HEK293 (cell line): ENCODE data around the gene SHC4.

ENCODE experiments used
- CTCF ChIA-PET: fragments of 350-600 bp; formaldehyde crosslinking; extraction: SDS; loops from one replicate; lab custom pipeline; 2021; ENCODE audit warnings: antibody characterized with exemption; lab: Yijun Ruan, JAX
- POLR2A ChIA-PET: fragments of 300-600 bp; formaldehyde crosslinking; extraction: SDS; loops from one replicate; lab custom pipeline; 2020; ENCODE audit warnings: antibody characterized with exemption, inconsistent platforms; lab: Yijun Ruan, JAX
- H3K27ac ChIP-seq: fragments of 200-500 bp; sonication (Bioruptor generic); 2 replicates; pipeline ENCODE4 v1.5.1; 2014; ENCODE audit warnings: low read depth, low read length, control low read depth, inconsistent platforms; ENCODE audit errors: extremely low read depth
- H3K36me3 ChIP-seq, 2 experiments: fragments of 200-500 bp in 1 of 2; sonication (Bioruptor generic) in 1 of 2; 1 replicate in 1 of 2; 2 replicates in 1 of 2; pipeline ENCODE4 v1.5.1; 2014 to 2017; ENCODE audit warnings: inconsistent platforms in 2 of 2, low read length in 2 of 2; ENCODE audit not compliant: control insufficient read depth in 2 of 2, insufficient read depth in 1 of 2
- H3K4me1 ChIP-seq: fragments of 200-500 bp; sonication (Bioruptor generic); 2 replicates; pipeline ENCODE4 v1.5.1; 2014; ENCODE audit warnings: mild to moderate bottlenecking, low read length, inconsistent platforms; ENCODE audit not compliant: control insufficient read depth, insufficient read depth
- H3K4me3 ChIP-seq: 2 replicates; pipeline ENCODE4 v1.5.1; 2011; ENCODE audit warnings: low read depth, mild to moderate bottlenecking, control low read depth, low read length, moderate library complexity
- H3K9me3 ChIP-seq: fragments of 200-500 bp; sonication (Bioruptor generic); 2 replicates; pipeline ENCODE4 v1.5.1; 2014; ENCODE audit warnings: low read depth, low read length, inconsistent platforms; ENCODE audit not compliant: control insufficient read depth, insufficient read depth
- GLI2 ChIP-seq: fragments of 450-650 bp; formaldehyde crosslinking; IDR thresholded peaks from 2 replicates; pipeline ENCODE4; 2017; ENCODE audit warnings: missing biosample characterization, missing genetic modification characterization, low read depth, borderline replicate concordance
- HOXA7 ChIP-seq: sonication (generic); formaldehyde crosslinking; IDR thresholded peaks from 2 replicates; pipeline ENCODE4 v1.8.1; 2022; ENCODE audit warnings: missing genetic modification reagents, borderline replicate concordance
- MZF1 ChIP-seq: fragments of 450-650 bp; formaldehyde crosslinking; IDR thresholded peaks from 2 replicates; pipeline ENCODE4 v1.5.1; 2017; ENCODE audit warnings: missing biosample characterization, missing genetic modification characterization, borderline replicate concordance
- PRDM6 ChIP-seq: fragments of 450-650 bp; formaldehyde crosslinking; IDR thresholded peaks from 2 replicates; pipeline ENCODE4 v1.5.1; 2017; ENCODE audit warnings: missing biosample characterization, missing genetic modification characterization
- TRIM28 ChIP-seq: IDR thresholded peaks from 2 replicates; pipeline ENCODE4 v1.6.1; 2011; ENCODE audit warnings: low read length, control low read depth, borderline replicate concordance
- YY1 ChIP-seq: fragments of 450-650 bp; formaldehyde crosslinking; IDR thresholded peaks from 2 replicates; pipeline ENCODE4 v1.5.1; 2018; ENCODE audit warnings: missing biosample characterization, missing genetic modification characterization
- ZBTB48 ChIP-seq: fragments of 450-650 bp; formaldehyde crosslinking; IDR thresholded peaks from 2 replicates; pipeline ENCODE4 v1.5.1; 2016; ENCODE audit warnings: missing biosample characterization, missing genetic modification characterization
- ZBTB7A ChIP-seq: fragments of 450-650 bp; formaldehyde crosslinking; IDR thresholded peaks from 2 replicates; pipeline ENCODE4 v1.5.1; 2016; ENCODE audit warnings: low read depth, missing biosample characterization, missing genetic modification characterization
- ZFP3 ChIP-seq: fragments of 450-650 bp; formaldehyde crosslinking; IDR thresholded peaks from 2 replicates; pipeline ENCODE4 v1.5.1; 2016; ENCODE audit warnings: low read depth, missing biosample characterization, missing genetic modification characterization
- ZIC2 ChIP-seq: fragments of 450-650 bp; formaldehyde crosslinking; IDR thresholded peaks from 2 replicates; pipeline ENCODE4 v1.5.1; 2016; ENCODE audit warnings: missing biosample characterization, missing genetic modification characterization
- ZNF140 ChIP-seq: fragments of 450-650 bp; formaldehyde crosslinking; IDR thresholded peaks from 2 replicates; pipeline ENCODE4 v1.5.1; 2016; ENCODE audit warnings: missing biosample characterization, missing genetic modification characterization
- ZNF157 ChIP-seq: fragments of 450-650 bp; formaldehyde crosslinking; IDR thresholded peaks from 2 replicates; pipeline ENCODE4 v1.5.1; 2016; ENCODE audit warnings: missing biosample characterization, missing genetic modification characterization
- ZNF426 ChIP-seq: fragments of 450-650 bp; formaldehyde crosslinking; IDR thresholded peaks from 2 replicates; pipeline ENCODE4 v1.5.1; 2017; ENCODE audit warnings: missing biosample characterization, missing genetic modification characterization, mild to moderate bottlenecking, inconsistent platforms, moderate library complexity
- ZNF473 ChIP-seq: fragments of 450-650 bp; formaldehyde crosslinking; IDR thresholded peaks from 2 replicates; pipeline ENCODE4 v1.5.1; 2017; ENCODE audit warnings: missing biosample characterization, missing genetic modification characterization
- ZNF488 ChIP-seq: fragments of 450-650 bp; formaldehyde crosslinking; IDR thresholded peaks from 2 replicates; pipeline ENCODE4 v1.5.1; 2016; ENCODE audit warnings: missing biosample characterization, missing genetic modification characterization
- ZNF549 ChIP-seq: fragments of 450-650 bp; IDR thresholded peaks from 2 replicates; pipeline ENCODE4 v1.5.1; 2018; ENCODE audit warnings: missing biosample characterization, missing genetic modification characterization, mild to moderate bottlenecking, inconsistent platforms, moderate library complexity
- ZNF560 ChIP-seq: fragments of 450-650 bp; formaldehyde crosslinking; IDR thresholded peaks from 2 replicates; pipeline ENCODE4 v1.5.1; 2017; ENCODE audit warnings: missing biosample characterization, missing genetic modification characterization, borderline replicate concordance
- ZNF596 ChIP-seq: fragments of 450-650 bp; IDR thresholded peaks from 2 replicates; pipeline ENCODE4 v1.5.0; 2018; ENCODE audit warnings: missing biosample characterization, mild to moderate bottlenecking, missing genetic modification characterization, moderate library complexity
- ZNF610 ChIP-seq: fragments of 450-650 bp; formaldehyde crosslinking; IDR thresholded peaks from 2 replicates; pipeline ENCODE4 v1.5.1; 2016; ENCODE audit warnings: missing biosample characterization, missing genetic modification characterization, borderline replicate concordance
- ZNF658 ChIP-seq: fragments of 450-650 bp; formaldehyde crosslinking; IDR thresholded peaks from 2 replicates; pipeline ENCODE4; 2016; ENCODE audit warnings: missing biosample characterization, missing genetic modification characterization
- ZNF768 ChIP-seq: fragments of 450-650 bp; formaldehyde crosslinking; IDR thresholded peaks from 2 replicates; pipeline ENCODE4 v1.5.1; 2018; ENCODE audit warnings: missing biosample characterization, mild to moderate bottlenecking, missing genetic modification characterization
- ZNF777 ChIP-seq: fragments of 450-650 bp; formaldehyde crosslinking; IDR thresholded peaks from 2 replicates; pipeline ENCODE4 v1.5.1; 2017; ENCODE audit warnings: missing biosample characterization, missing genetic modification characterization, borderline replicate concordance
- ZNF843 ChIP-seq: fragments of 450-650 bp; formaldehyde crosslinking; IDR thresholded peaks from 2 replicates; pipeline ENCODE4 v1.5.1; 2016; ENCODE audit warnings: missing biosample characterization, missing genetic modification characterization
- ZSCAN30 ChIP-seq: fragments of 450-650 bp; IDR thresholded peaks from 2 replicates; pipeline ENCODE4 v1.5.1; 2018; ENCODE audit warnings: missing biosample characterization, mild to moderate bottlenecking, missing genetic modification characterization, moderate library complexity
- TF ChIP-seq, protein P1 (sequence below): fragments of 450-650 bp; formaldehyde crosslinking; IDR thresholded peaks from 2 replicates; pipeline ENCODE4 v1.5.1; 2016; ENCODE audit warnings: missing biosample characterization, missing genetic modification characterization
- TF ChIP-seq, protein P2 (sequence below): fragments of 450-650 bp; formaldehyde crosslinking; IDR thresholded peaks from 2 replicates; pipeline ENCODE4 v1.5.1; 2016; ENCODE audit warnings: missing biosample characterization, missing genetic modification characterization
- TF ChIP-seq, protein P3 (sequence below): IDR thresholded peaks from 2 replicates; pipeline ENCODE4 v1.6.1; 2011; ENCODE audit warnings: mild to moderate bottlenecking, low read depth, low read length, borderline replicate concordance
- TF ChIP-seq, protein P4 (sequence below): fragments of 450-650 bp; IDR thresholded peaks from 2 replicates; pipeline ENCODE4 v1.5.1; 2018; ENCODE audit warnings: missing biosample characterization, missing genetic modification characterization

The SHC4 gene

DNA sequence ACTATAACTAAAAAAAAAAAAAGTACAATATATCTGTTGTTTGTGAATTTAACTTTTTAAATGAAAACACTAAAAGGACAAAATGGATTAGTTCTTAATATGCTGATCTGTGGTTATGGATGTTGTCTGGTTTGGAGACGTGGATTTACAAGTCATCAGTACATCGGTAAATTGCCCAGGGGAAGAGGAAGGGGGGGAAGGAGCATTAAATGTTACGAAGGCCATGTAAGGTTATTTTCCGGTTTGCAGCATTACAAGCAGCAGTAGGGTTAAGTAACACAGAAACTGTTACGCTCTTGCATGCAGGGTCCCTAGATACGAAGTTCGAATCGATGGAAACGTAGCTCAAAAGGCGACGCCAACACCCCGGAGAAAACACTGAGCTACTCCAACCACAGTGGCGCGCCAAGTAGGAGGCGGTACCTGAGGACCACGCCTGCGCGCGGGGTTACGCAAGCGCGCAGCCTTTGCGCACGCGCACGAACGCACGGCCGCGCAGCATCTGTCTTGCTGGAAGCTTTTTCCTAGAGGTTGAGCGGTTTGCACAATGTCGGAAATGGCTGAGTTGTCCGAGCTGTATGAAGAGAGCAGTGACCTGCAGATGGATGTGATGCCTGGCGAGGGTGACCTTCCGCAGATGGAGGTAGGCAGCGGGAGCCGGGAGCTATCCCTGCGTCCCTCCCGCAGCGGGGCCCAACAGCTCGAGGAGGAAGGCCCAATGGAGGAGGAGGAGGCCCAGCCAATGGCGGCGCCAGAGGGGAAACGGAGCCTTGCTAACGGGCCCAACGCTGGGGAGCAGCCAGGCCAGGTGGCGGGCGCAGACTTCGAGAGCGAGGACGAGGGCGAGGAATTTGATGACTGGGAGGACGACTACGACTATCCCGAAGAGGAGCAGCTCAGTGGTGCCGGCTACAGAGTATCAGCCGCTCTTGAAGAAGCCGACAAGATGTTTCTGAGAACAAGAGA is 85.8 kb downstream of the SHC4 start, which contains the start of gene EID1:
Gene EID1 (plus strand): TSS at position 505 of the 966 bp plus-strand sequence. CDS start 43 bp downstream, at position 548.
- Histone ChIP-seq H3K36me3 (no peaks in the 10 kb centered on the region), H3K9me3 (no peaks in the 10 kb centered on the region), H3K27ac (peak within 1 kb of the TSS; percentile 62), H3K4me3 (peak within 1 kb of the TSS; percentile 95), H3K4me1 (no peaks in the 10 kb centered on the region)
- ChIA-PET CTCF (interaction anchor here (0.6 to 1.7 kb wide), 6 partner anchors 16 to 274 kb away, joined by 3 to 9 read pairs (median 4); partner anchors contain the start of gene SHC4), POLR2A (interaction anchor here (0.8 to 1.7 kb wide), 12 partner anchors 10 to 292 kb away, joined by 3 to 13 read pairs (median 4); partner anchors contain the start of genes CEP152, COPS2, GALK2 and SECISBP2L)
- TF ChIP-seq, protein P1, sequence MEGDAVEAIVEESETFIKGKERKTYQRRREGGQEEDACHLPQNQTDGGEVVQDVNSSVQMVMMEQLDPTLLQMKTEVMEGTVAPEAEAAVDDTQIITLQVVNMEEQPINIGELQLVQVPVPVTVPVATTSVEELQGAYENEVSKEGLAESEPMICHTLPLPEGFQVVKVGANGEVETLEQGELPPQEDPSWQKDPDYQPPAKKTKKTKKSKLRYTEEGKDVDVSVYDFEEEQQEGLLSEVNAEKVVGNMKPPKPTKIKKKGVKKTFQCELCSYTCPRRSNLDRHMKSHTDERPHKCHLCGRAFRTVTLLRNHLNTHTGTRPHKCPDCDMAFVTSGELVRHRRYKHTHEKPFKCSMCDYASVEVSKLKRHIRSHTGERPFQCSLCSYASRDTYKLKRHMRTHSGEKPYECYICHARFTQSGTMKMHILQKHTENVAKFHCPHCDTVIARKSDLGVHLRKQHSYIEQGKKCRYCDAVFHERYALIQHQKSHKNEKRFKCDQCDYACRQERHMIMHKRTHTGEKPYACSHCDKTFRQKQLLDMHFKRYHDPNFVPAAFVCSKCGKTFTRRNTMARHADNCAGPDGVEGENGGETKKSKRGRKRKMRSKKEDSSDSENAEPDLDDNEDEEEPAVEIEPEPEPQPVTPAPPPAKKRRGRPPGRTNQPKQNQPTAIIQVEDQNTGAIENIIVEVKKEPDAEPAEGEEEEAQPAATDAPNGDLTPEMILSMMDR = peak; percentile 64; the same call in 1 of the 2 replicates
- TF ChIP-seq ZBTB7A = no peak
- 0 out of 2 replicates have a peak, but pooled peaks have one; percentile 10 for TF ChIP-seq ZSCAN30 (tag by site-specific recombination)
- TF ChIP-seq ZNF596 (tag by site-specific recombination) = no peak
- TF ChIP-seq, protein P2, sequence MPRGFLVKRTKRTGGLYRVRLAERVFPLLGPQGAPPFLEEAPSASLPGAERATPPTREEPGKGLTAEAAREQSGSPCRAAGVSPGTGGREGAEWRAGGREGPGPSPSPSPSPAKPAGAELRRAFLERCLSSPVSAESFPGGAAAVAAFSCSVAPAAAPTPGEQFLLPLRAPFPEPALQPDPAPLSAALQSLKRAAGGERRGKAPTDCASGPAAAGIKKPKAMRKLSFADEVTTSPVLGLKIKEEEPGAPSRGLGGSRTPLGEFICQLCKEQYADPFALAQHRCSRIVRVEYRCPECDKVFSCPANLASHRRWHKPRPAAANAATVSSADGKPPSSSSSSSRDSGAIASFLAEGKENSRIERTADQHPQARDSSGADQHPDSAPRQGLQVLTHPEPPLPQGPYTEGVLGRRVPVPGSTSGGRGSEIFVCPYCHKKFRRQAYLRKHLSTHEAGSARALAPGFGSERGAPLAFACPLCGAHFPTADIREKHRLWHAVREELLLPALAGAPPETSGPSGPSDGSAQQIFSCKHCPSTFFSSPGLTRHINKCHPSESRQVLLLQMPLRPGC (tag by site-specific recombination) = no peak
- no peak for TF ChIP-seq ZNF549 (tag by site-specific recombination)
- no peak for TF ChIP-seq PRDM6 (tag by site-specific recombination)
- TF ChIP-seq ZBTB48 (tag by site-specific recombination) = peak; percentile 77; the same call in 1 of the 2 replicates
- TF ChIP-seq ZNF140 (tag by site-specific recombination) = no peak
- no peak for TF ChIP-seq ZNF157 (tag by site-specific recombination)
- TF ChIP-seq ZNF843 (tag by site-specific recombination) = no peak
- no peak for TF ChIP-seq ZFP3
- TF ChIP-seq ZNF768 (tag by site-specific recombination) = no peak
- TF ChIP-seq, protein P3, sequence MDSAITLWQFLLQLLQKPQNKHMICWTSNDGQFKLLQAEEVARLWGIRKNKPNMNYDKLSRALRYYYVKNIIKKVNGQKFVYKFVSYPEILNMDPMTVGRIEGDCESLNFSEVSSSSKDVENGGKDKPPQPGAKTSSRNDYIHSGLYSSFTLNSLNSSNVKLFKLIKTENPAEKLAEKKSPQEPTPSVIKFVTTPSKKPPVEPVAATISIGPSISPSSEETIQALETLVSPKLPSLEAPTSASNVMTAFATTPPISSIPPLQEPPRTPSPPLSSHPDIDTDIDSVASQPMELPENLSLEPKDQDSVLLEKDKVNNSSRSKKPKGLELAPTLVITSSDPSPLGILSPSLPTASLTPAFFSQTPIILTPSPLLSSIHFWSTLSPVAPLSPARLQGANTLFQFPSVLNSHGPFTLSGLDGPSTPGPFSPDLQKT = no peak
- TF ChIP-seq, protein P4, sequence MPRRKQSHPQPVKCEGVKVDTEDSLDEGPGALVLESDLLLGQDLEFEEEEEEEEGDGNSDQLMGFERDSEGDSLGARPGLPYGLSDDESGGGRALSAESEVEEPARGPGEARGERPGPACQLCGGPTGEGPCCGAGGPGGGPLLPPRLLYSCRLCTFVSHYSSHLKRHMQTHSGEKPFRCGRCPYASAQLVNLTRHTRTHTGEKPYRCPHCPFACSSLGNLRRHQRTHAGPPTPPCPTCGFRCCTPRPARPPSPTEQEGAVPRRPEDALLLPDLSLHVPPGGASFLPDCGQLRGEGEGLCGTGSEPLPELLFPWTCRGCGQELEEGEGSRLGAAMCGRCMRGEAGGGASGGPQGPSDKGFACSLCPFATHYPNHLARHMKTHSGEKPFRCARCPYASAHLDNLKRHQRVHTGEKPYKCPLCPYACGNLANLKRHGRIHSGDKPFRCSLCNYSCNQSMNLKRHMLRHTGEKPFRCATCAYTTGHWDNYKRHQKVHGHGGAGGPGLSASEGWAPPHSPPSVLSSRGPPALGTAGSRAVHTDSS (tag by site-specific recombination) = peak; percentile 93
- no peak for TF ChIP-seq ZNF610
- no peak for TF ChIP-seq GLI2 (tag by site-specific recombination)
- TF ChIP-seq ZNF473 (tag by site-specific recombination) = no peak
- TF ChIP-seq YY1 (tag by site-specific recombination) = peak; percentile 94
- no peak for TF ChIP-seq ZNF658
- TF ChIP-seq ZNF560 (tag by site-specific recombination) = no peak
- TF ChIP-seq ZNF777 (tag by site-specific recombination) = no peak
- no peak for TF ChIP-seq MZF1 (tag by site-specific recombination)
- TF ChIP-seq ZNF488 (tag by site-specific recombination) = no peak
- no peak for TF ChIP-seq HOXA7
- TF ChIP-seq TRIM28 = no peak; the same call in 1 of the 2 replicates
- no peak for TF ChIP-seq ZNF426 (tag by site-specific recombination)
- TF ChIP-seq ZIC2 (tag by site-specific recombination) = no peak
